IPS-11a (cell line): ENCODE measurements around the gene FGFR2.

Experiments used
- H3K4me3 ChIP-seq: one replicate; pipeline ENCODE4 v1.5.1; 2013; ENCODE audit warnings: low read depth, low read length, control low read depth

Gene FGFR2

DNA sequence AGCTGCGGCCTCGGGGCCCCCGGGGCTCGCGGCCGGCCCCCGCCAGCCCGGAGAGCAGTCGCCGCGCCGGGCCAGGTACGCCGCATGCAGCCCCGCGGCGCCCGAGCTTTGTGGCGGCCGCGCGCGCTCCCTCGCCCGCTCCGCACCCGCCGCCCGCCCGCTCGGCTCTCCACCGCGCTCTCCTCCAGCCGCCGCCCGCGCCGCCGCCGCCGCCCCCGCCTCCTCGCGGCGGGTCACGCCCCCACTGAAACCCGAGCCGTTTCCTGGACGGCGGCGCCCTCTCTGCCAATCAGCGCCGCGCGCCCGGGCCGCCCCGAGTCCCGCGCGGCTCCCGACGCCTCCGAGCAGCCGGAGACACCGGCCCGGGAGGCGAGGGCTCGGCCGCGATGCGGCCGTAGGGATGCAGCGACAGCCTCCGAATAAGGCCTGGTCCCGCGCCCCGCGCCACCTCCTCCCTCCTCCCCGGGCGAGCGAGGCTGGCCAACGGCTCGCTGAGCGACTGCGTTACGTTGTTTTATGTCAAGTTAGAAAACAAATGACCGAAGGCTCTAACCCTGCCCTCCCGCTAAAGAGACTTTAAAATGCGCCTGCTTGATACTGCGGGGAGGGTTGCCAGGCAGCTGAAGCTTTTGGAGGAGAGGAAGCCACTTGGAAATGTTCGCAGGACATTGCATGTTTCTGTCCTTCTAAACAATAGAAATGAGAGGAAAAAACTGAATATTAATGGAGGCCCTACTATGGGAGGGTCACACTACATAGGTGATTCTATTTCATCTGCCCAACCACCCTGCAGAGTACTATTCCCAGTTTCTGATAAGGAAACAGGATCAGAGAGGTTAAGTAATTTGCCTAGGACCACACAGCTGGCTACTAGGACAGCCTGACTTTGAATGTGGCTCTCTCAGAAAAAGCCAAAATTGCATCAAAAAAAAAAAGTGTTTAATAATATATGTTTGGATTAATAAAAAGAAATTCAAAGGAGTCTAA, at the start of gene FGFR2:
Gene FGFR2, minus strand, starts transcription at position 182 of the 987 bp plus-strand sequence. CDS start 4,627 bp downstream, outside the sequence.
- H3K4me3 ChIP-seq: peak within 1 kb of the TSS; percentile 96

DNA sequence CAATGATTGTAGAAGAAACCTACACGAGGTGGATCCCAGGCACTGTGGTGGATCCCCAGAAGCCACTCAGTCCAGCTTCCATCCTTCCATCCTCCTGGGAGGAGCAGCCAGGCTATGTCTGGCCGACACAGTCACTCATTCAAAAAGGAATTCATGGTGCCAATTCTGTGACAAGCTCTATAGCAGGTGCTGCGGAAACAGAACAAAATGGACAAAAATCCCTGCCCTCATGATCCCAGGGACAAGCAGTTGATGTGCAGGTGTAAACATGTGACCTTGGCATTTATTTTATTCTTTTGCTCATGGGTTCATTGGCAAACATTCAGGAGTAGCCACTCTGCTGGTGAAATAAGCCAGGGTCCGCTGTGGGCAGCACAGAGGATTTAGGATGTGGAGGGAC, 49.2 kb upstream of the FGFR2 start:
- H3K4me3 ChIP-seq: no peak overlapping the region

DNA sequence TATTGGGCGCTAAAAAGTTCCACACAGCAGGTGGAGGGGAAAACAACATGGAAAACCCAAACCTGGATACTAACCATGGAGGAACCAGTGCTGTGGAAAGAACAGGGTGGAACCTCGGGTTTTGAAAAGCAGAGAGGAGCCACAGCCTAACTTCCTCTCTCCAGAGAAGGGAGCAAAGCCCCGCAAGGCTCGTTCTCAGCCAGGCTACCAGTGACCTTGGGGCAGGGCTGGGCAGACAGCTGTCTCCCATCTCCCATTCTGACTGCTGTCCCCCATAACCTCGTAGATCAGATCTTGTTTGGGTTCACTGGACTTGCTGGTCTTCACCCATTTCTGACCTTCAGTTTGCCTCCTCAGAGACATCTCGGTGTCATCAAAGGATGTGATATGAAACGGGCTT, 47.5 kb upstream of the FGFR2 start:
- no peak overlapping the region for H3K4me3 ChIP-seq

DNA sequence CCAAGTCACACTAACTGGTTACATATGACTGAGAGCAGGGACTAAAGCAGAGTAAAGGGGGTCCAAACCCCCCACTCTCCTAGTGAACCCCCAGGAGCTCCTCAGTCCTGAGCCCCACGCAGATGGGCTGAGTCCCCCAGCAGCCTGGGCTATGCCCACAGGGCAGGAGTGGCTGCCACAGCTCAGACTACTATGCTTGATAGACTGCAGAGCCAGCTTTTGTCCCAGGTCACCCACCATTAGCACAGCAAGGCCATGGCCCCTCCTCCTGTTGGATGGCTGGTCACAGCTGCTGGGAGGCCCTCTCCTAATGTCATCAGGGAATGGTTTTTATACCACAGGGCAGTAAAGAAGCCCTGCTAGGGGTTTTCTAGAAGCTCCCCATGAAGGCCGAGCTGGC, 46.3 kb upstream of the FGFR2 start:
- no peak overlapping the region for H3K4me3 ChIP-seq

DNA sequence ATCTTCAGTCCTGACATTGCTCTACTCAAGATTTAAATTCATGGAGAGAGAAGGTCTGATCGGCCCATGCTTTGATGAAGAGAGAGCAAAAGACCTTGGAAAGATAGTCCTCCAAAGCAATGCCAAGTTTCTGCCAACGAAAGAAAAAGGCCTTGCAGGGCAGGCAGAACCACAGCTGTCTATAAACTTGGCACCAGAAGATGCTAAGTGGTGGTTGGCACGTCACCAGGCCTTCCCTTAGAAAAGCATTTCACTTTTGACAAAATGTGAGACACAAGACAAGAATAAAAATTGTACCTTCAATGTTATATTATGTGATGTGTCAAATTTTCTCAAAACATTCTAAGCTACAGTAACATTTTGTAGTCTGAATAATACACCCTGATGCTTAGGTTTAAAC, 42.0 kb upstream of the FGFR2 start:
- no peak overlapping the region for H3K4me3 ChIP-seq

DNA sequence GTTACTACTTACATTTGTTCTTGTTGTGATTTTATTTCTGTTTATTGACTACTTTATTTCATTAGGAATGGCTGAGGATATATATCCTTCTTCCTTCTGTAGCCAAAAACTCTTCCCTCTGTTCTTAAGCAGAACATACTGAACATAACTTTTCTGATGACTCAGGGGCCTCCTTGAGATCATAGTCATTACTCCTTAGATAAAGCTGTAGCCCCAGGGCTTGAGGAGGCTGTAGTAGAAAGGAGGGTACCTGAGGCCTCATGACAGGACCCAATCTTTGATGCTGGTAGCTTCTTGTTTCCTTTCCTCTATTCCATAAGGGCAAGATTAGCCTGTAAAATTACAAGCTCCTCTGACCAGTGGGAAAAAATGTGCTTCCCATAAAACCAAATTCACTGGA, 41.2 kb upstream of the FGFR2 start:
- no peak overlapping the region for H3K4me3 ChIP-seq

DNA sequence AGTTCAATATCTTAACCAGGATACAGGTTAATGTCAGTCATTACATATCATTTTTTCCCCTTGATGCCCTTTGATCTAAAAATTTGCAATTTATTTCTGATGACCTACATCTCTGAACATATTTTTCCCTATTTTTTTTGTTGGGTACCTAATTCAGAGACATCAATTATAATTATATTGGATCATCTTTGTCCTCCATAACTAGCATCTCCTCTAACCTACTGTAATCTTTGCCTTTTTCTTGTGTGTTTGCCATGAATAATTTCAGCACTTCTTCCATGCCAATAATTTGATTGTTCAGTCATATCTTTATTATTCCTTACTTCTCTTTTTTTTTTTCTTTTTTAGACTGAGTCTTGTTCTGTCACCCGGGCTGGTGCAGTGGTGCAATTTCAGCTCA, 39.2 kb upstream of the FGFR2 start:
- no peak overlapping the region for H3K4me3 ChIP-seq

DNA sequence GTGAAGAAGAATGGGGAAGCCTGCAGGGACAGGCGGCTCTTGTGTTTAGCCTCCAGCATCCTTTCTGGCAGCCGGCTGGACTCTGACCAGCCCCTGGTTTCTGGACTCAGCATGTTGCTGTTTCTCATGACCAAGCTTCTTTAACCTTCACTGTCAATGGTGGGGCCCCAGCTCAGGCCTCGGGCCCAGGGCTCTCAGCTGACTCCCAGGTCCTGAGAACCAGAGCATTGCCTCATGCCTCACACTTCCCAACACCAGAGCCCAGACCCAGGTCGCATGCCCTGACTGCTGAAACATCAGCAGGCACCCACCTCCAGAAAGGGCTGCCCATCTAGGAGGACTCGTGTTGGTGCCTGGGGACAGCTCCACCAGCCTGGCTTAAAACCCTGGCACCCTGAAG, 34.8 kb upstream of the FGFR2 start:
- no peak overlapping the region for H3K4me3 ChIP-seq

DNA sequence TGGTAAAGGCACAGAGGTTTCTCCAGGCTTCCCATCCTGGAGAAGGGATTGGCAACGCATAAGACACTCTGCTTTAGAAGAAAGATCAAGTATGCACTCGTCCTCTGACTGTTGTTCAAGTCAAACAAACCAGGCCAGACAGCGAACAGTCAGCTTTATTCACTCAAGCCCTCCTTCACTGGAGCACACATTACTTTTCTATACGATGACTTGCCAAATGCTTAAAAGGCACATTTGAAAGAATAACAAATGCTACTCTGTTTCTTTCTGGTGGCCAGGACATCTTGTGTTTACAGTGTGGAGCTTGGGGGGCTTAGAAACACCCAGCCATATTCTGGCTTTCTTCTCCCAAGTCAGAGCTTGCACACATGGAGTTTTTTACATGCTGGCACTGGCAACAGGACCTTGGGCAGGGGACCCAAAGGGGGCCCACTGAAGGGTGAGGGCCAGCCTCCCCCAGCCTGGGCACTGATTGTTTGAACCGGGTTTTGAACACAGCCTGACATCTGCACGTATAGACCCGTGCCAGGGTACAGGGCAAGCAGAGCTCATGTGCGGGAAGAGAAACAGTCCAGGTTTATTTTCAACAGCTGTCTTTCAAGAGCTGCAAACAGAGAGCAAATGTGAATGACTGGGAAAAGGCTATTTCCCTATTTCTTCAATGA, 33.3 kb upstream of the FGFR2 start:
- no peak overlapping the region for H3K4me3 ChIP-seq

DNA sequence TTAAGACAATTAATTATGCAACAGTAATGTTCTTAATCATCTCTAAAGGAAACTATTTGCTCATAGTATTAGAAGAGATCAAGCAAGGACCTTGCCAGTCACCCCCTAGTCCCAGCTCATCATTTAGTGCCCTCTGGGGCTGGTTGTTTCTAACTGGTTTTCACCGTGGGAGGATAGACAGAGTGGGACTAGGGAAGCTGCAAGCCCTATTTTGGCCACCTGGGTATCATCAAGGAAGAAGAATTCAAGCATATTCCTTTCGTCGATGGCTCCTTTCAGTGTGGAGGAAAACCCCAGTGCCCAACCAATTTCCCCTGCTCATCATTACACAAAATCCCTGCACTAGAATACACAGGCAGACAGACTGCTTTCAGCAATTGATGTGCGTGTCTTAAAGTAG, 30.6 kb upstream of the FGFR2 start:
- H3K4me3 ChIP-seq: no peak overlapping the region

DNA sequence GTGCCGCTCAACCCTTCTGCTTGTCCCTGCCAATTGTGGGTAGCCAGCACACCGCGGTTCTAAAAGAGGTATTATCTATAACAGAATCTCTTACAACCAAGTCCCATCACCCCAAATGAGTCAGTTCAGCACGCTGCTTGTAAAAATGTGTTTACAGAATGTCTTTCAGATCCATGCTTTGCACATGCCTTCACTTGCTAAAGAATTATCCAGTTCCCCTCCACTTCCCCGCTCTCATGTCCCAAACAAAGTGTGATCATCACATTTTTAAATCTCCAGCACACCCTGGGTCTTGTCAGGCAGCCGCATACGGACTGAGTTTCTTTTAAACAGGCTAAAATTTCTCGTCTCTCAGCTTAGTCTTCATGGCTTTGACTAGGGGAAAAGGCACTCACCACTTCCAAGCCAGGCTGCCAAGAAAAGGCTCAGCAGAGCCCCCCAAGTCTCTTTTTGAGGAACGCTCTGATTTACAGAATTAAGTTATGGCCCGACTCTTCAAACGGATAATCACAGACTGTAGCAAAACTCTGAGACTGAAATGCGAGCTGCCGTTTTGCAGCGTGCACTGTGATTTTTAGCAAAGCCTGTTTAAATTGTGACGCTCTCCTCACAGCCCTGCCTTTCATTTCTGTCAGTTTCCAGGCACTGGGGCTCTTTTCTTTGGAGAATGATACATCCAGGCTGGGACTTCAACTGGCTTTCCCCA, 29.8 kb upstream of the FGFR2 start:
- H3K4me3 ChIP-seq: no peak overlapping the region

DNA sequence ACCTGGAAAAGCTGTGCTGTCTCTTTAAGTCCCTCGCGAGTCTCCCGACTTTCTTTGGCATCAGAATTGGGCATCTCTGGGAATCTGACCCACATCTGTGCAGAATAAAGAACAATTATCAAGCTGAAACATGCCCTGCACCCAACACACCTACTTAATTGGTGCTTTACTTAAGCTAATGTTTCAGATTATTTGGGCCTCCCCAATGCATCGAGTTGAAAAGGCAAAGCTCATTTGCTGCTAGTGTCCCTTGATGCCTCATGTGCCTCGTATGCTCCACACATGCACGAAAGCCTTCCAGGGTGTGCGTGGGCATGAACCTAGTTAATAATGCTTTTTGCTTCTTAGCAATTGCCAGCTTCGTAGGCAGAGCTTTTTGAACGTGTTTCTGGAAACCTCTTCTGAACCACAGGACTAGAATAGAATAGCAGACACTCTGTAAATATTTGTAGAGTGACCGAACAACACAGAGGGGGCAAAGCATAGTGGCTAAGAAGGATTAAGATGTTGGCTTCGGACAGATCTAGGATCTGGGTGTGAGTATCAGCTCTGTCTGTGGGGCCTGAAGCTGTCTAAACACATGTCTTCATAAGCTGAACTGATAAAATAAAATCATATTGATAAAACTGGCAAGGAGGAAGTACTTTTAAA, 26.7 kb upstream of the FGFR2 start:
- no peak overlapping the region for H3K4me3 ChIP-seq

DNA sequence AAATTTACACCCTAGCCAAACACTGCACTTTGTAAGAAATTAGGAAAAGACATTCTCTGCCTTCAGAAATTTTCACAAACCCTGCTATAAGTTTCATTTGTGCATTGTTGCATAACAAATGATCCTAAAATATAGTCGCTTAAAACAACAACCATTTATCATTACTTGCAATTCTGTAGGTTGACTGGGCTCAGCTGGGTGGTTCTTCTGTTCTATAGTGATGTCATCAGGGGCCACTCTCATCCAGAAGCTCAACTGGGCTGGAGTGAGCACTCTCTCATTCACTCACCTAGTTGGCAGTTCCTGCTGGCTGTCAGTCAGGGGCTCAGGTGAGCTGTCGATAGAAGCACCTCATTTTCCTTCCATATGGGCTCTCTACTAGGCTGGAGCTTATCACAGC, 20.7 kb upstream of the FGFR2 start:
- no peak overlapping the region for H3K4me3 ChIP-seq

DNA sequence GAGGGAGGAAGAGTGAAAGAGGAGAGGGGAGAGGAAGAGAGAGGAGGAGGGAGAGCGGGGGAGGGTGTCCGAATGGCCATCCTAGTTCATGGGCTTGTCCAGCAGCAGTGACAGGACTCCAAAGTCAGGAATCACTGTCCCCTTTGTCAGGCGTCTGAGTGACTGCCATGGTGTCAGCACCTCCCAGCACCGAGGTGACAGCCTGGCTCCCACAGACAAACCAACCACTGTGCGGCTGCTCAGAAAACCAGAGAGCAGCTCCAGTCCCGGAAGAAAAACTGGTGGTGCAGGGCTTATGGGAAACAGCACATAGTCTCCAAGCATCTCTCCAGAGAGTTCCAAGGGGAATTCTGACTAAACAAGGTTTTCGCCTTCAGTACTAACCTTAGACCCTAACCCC, 18.9 kb upstream of the FGFR2 start:
- no peak overlapping the region for H3K4me3 ChIP-seq

DNA sequence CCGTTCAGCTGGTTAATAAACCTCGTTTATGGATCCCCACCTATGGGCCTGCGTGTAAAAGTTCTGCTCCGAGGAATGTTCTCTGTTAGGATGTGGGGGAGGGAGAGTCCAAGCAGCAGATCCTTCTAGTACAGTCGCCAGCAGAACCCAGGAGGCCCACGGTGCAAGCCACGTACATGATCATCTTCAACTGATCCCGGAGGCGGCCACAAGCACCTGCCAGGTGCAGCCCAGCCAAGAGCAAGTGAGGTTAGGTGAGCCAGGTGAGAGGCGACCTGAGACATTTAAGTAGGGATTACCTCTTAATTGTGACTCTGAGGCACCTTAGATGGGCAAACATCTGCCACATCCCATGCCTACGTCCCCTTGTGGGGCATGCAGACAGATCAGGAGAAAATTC, 18.0 kb upstream of the FGFR2 start:
- H3K4me3 ChIP-seq: no peak overlapping the region

DNA sequence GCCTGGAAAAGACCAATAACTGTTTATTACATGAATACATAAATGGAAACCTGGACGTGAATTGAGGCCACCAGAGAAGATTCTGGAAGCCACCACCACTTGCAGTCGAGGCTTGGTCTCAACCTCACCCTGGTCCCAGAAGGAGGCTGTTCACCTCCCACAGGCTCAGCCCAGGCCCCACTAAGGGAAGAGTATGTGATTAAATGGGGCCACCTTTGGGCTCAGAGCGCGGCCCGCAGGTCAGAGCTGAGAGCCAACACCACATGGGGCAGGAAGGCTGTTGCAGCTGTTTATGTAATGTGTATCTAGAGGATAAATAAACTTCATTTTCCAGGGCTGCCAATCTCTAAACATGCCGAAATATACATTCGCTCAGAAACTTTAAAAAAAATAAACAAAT, 17.6 kb upstream of the FGFR2 start:
- H3K4me3 ChIP-seq: no peak overlapping the region

DNA sequence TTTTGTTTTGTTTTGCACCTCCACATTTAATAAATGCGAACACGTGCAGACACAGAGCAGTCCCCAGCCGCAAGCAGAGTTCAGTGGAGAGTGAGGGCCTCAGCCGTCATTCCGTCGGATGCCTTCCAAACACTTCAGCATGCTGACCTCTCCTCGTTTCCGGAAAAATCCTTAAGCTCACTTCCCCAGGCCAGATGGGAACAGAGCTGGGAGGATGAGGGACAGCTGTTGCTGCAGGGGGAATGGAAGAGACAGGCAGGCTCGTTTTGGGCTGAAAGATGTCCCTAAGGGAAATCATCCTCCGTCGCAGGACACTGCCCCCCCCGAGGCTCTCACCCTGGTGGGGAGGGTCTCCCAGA, 17.2 kb upstream of the FGFR2 start:
- H3K4me3 ChIP-seq: no peak overlapping the region

DNA sequence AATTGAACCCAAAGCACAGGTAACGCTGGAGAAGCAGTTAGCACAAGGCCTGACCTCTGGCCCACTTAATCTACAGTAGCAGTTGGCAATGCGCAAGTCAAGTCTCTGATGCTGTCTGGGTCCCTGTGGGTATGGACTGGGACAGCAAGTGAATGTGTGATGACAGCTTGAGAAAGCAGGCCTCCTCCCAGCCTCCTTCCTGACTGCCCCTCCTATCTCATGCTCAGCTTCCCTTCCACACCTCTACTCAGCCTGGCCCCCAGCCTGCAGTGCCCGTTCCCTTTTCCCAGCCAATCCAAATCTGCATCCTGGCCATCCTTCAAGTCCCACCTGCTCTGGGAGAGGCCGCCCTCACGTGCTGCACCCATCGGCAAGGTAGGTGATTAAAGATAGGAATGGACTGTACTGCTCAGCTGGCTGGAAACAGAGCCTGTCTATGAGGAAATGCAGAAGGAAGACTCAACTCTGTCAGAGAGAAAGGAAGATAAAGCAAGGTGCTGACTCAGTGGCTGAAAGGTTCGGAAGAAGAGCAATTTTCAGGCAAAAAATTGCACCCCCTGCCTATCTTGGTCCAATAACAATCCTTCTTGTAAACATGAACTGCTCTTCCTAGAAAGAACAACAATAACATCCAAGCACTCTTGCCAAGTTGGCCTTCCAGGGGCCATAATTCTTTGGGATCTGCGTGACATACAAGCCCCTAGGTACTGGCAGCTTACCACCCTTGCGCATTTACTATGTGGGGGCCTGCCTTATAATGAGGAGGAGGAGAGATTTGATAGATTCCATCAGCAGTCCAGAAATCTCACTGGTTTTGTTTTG, 16.6 kb upstream of the FGFR2 start:
- H3K4me3 ChIP-seq: no peak overlapping the region

DNA sequence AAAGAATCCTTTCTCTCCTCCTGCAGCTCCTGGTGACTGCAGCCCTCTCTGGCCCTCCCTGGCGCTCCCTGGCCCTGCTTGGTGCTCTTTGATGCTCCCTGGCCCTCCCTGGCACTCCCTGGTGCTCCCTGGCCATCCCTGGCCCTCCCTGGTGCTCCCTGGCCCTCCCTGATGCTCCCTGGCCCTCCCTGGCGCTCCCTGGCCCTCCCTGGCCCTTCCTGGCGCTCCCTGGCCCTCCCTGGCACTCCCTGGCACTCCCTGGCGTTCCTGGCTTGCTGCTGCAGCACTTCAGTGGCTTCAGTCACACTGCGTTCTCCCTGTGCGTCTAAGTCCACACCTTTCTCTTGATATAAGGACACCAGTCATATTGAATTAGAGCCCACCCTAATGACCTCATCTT, 15.2 kb upstream of the FGFR2 start:
- no peak overlapping the region for H3K4me3 ChIP-seq

DNA sequence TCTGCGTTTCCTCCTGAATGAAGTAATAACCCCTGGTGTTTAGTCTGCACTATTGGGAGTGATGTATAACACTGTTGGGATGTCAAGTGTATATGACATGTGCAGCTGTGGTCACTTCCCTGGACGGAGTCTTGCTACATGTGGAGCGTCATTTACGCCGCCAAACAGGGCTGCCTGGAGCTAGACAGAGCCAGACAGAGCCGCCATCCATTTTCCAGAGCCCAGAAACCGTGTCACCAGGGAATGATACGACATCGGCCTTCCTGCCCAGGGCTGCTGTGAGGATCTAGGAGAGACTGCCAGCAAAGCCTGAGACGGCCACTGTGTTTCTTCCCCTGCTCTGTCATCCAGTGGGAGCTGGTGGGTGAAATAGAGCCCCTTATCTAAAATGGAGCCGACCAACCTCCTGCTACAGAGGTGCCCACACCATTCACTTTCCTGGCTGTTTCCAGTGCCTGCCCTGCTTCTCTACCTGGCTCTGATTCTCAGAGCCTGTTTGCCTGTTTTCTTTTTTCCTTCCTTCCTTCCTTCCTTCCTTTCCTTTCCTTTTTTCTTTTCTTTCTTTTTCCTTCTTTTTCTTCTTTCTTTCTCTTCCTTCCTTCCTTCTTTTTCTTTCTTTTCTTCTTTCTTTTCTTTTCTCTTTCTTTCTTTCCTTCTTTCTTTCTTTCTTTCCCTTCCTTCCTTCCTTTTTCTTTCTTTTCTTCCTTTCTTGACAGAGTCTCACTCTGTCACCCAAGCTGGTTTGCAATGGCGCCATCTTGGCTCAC, 13.3 kb upstream of the FGFR2 start:
- H3K4me3 ChIP-seq: no peak overlapping the region
